Stimulated activated CD8-positive, alpha-beta memory T cell treated with anti-CD3 and anti-CD28 coated beads, Interleukin-12 subunit alpha, Interleukin-12 subunit beta, amount 100 ng/mL, for 24 hours (primary cell): ENCODE results near the gene NCAM1.

Experiments used
- DNase-seq: peaks from one replicate; pipeline ENCODE4 v3.0.0-alpha.2; 2020; ENCODE audit errors: extremely low read depth

NCAM1 gene

GRCh38 chr11:113085446-113085845 lies 124.2 kb downstream of the NCAM1 start:
- no peak for DNase-seq

GRCh38 chr11:113087706-113088105 lies 126.5 kb downstream of the NCAM1 start:
- DNase-seq, result no peak

- no peak for DNase-seq
Measured at GRCh38 chr11:113090716-113091480, 129.7 kb downstream of the NCAM1 start.

- DNase-seq, result no peak
Measured at GRCh38 chr11:113091481-113091780, 130.2 kb downstream of the NCAM1 start.

GRCh38 chr11:113096648-113097047 lies 135.4 kb downstream of the NCAM1 start:
- no peak for DNase-seq

DNA sequence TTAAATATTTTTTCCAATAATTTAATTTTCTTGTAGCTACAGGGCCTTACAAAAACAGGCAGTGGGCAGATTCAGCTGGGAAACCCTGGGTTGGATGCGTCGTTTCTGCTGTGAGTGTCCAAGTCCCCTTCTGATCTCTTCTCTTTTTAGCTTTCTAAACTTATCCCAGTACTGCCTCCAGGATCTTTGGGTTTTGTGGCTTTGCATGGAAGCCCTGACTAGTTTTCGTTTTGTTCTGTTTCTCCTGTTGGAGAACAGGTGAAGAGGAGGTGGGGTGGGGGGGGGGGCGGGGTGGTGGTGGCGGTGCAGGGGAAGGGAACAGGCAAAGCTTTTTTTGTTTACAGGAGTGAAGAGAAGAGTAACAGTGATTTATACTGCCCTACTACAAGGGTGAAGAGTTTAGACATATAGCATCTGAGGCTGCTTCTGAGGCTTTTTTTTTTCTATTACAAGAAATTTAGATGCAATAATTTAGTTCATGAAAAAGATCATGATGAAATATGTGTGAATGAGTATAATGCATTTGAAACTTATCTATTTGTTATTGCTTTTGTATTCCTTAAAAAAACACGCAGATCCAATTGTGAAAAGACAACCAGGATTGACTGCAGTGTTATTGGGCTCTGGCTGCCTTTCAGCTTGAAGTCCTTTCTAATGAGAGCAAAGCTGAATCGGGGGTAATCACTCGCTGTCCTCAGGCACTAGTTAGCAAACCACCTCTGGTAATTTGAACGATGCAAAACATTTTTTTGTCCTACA lies 142.9 kb downstream of the NCAM1 start:
- DNase-seq, result no peak

- no peak for DNase-seq
Measured at GRCh38 chr11:113104691-113105251, 143.6 kb downstream of the NCAM1 start.

DNA sequence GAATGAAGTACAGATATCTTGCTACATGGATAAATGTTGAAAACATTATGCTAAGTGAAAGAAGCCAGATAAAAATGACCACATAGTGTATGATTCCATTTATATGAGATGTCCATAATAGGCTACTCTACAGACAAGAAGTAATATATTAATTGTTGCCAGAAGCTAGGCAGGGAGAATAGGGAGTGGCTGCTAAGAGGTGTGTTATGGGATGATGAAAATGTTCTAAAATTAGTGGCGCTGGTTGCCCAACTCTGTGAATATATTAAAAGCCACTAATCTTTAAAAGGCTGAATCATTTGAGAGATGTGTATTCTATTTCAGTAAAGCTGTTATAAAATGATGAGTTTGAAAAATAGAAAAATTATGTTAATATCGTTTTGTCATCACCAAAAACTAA lies 144.4 kb downstream of the NCAM1 start:
- DNase-seq, result no peak

DNA sequence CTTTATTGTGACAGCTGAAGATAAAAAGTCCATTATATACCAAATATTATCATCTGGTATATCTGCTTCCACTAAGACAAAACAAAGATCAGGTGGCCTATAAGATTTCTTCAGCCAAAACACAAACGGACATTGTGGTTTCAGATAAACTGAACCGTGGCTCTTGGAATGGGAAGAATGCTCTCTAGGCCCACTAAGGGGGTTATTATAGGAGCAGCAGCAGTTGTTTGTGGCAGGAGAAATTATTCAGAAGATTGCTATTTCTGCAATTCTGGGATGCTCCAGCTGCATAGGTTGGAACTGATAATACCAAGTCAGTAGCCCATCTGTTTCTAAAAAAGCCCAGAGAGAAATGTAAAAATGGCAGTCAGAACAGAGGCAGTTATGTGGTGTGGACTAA lies 145.3 kb downstream of the NCAM1 start:
- no peak for DNase-seq

DNA sequence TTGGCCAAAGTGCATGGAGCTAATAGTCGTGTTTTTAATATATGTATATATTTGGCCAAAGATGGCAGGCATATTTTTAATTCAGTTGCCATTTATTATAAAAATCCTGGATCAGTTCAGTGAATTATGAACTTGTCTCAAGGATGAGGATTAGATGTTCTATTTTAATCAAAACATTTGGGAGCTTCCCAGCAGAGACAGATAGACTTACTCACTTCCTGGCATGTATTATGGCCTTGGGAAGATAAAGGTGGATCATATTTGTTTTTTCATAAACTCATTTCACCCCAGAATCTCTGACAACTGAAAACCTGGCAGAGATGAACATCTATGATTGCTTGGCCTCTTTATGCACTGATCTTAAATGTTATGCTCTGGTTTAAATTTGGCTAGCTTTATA lies 148.8 kb downstream of the NCAM1 start:
- no peak for DNase-seq

DNA sequence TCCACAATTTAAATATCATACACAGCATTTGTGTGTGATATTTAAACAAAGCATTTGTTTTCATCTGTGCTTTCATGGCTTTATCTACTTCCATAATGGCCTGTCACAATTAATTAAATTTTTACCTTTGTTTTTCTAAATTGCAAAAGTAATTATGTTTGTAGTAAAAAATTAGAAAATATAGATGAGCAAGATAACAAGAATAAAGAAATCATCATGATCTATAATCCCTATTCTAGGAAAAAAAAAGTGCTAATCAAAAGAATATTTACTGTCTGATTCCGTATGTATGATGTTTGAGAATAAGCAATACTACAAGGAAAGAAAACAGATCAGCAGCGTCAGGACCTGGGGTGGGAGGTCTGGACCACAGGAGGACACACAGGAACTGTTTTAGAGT lies 149.9 kb downstream of the NCAM1 start:
- DNase-seq, result no peak

GRCh38 chr11:113112307-113112706 lies 151.1 kb downstream of the NCAM1 start:
- no peak for DNase-seq

DNA sequence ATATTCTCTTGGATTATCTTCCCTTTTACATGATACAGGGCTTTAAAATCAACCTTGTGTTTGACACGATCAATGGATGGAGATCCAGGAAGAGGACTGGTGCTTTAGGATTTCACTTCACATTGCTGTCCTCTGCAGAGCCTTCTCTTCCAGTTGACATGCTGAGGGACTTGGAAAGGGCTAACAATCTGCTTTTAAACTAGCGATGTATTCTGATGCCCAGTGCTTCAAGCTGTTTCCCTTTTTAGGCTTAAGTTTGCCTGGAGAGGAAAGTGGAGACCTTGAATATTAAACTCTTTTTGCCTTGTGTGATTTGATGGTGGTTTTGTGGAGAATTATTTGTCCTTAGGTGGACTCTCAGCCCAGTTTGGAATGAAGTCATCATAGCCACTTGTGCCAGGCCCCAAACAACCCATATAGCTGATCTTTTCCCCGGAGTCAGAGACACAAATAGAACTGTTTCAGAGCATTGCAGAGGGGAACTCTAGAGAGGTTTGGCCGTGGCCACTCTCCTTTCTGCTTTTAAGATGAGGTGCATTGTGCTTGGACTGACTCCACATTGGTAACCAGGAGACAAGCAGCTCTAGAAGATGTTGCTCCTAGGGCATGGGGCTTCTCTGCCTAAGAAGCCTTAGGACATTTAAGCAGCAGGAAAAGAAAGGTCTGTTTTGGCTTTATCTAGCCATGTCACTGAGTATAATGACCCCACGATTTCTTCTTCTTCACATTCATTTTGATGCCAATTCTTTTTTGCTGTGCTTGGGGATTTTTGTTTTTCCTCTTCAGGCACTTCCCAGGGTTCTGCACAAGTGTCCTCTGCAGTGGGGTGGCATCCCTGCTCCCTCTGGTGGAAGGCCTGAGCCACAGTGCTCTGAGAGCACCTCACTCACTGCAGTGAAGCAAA lies 152.8 kb downstream of the NCAM1 start:
- DNase-seq, result no peak

DNA sequence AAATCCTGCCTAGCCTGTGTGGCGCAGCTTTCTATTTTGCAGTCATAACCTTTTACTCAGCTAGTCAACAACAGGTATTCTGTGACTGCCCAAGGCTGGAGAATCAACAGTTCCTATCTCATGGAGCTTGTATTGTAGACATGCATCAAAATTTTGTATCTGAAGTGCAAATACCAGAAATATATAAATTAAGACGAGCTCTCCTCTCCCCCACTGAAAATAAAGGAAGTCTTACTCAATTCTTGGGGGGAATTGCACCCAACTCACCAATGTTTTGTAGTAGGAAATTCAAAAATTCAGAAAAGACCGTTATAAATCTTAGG lies 153.4 kb downstream of the NCAM1 start:
- DNase-seq, result no peak

DNA sequence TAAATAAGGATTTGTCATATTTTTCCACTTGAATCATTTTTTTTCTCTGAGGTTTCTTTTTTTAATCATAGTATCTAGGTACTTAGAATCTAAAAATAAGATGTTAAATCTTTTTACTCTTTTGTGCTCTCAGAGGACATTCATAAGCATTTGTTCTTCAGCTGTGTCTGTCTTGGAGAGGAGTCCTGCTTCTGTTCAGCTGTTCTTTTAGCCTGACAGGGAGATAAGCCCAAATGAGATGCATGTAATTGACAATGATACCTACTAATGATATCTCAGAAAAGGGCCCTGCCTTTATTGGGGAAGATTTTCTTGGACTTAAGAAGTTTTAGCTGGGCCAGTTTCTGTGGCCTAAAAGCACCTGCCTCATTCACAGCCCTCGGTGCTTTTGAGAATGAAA lies 156.9 kb downstream of the NCAM1 start:
- DNase-seq, result no peak

DNA sequence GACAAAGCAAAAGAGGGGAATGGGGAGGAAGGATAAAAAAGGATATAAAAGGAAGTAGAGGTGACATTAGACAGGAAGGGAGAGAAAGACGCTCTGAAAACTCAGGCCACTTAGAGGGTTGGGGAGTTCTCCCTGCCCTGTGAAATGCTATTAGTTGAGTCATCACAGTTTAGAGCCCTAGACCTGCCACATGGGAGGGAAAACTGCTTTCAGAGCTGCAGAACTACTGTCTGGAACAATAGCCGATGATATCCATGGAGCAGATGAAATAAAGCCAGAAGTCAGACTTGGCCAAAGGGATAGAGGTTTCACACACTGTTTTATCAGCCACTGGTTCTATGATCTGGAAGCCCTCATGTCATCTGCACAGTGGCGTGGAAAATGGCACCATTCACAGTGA lies 157.9 kb downstream of the NCAM1 start:
- no peak for DNase-seq

GRCh38 chr11:113119966-113120736 lies 158.9 kb downstream of the NCAM1 start:
- DNase-seq, result no peak

- DNase-seq, result no peak
Measured at GRCh38 chr11:113121746-113122145, 160.5 kb downstream of the NCAM1 start.

DNA sequence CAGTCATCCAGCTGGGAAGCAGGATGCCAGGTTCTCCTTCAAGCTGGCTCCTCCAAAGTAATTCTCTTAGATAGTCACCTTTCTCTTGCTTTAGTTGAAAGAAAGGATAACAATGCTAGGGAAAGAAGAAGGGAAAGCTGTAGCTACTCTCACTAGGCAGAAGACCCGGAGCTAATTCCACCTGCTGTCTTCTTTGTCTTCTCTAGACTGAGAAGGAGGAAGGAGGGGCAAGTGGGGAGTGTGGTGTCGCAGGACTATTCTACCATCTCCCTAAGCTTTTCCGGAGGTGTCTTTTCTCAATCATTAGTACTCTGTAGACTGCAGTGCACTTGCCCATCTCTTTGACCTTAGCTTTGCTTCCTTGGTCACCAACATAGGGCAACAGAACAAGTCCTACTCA lies 162.8 kb downstream of the NCAM1 start:
- no peak for DNase-seq

GRCh38 chr11:113124578-113124977 lies 163.4 kb downstream of the NCAM1 start:
- no peak for DNase-seq

DNA sequence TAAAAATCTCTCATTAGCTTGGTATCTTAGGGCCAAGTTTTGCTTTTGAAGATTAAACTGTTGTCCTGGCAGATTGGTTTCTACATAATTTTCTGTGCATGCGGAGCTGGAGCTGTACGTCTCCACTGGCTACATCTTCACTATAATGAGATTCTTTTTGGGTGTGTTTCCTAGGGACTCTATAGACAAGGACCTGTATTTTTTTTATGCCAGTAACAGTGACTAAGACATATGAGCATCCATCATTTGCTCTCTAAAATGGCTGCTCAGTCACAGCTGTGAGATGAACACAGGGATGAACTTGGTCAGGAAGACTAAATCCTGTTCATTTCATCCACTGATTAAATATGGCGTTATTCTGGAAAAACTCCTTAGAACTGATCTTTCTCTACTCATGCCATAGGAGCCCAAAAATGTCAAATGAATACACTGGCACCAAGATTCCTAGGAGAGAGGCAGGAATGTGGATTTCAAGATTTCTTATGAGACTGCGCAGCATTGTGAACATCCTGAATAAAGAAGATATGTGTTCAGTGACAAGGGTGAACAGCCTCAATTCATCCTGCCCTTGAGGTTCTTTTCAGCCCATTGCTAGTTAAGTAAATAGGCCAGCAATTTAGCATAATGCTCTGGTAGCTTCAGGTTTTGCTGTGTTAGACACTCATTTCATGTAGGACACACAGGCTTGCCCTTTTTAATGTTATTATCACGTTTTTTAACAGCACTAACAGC lies 168.2 kb downstream of the NCAM1 start:
- no peak for DNase-seq
